Neural cell (in vitro differentiated cells): ENCODE data around the gene CRYBB3.
"Not testable (repeated sequence)": the region's sequence is repeated elsewhere in the genome, so short reads cannot be mapped to it uniquely, and the experiment has no call there.

Source experiments
- CTCF ChIP-seq: fragments of 450-650 bp; IDR thresholded peaks from 2 replicates; pipeline ENCODE4 v1.5.1; 2014; ENCODE audit warnings: antibody characterized with exemption, mild to moderate bottlenecking, moderate library complexity; ENCODE audit not compliant: poor library complexity, severe bottlenecking
- EP300 ChIP-seq: fragments of 450-650 bp; conservative IDR thresholded peaks from 2 replicates; pipeline ENCODE4 v1.6.1; 2014; ENCODE audit warnings: antibody characterized with exemption, mild to moderate bottlenecking, moderate library complexity; ENCODE audit not compliant: poor library complexity, severe bottlenecking
- EZH2 ChIP-seq: fragments of 200-600, 300-800 bp; shearing (Covaris generic), sonication (generic); IDR thresholded peaks from 2 replicates; pipeline ENCODE4 v1.6.1; 2014; ENCODE audit warnings: antibody characterized with exemption, low read length, borderline replicate concordance, mild to moderate bottlenecking; ENCODE audit not compliant: insufficient read depth, poor library complexity, severe bottlenecking
- MXI1 ChIP-seq: fragments of 450-650 bp; conservative IDR thresholded peaks from 2 replicates; pipeline ENCODE4 v1.6.1; 2014; ENCODE audit warnings: antibody characterized with exemption, mild to moderate bottlenecking; ENCODE audit not compliant: poor library complexity, severe bottlenecking
- POLR2AphosphoS5 ChIP-seq: IDR thresholded peaks from 2 replicates; pipeline ENCODE4 v1.6.1; 2012
- REST ChIP-seq: IDR thresholded peaks from 2 replicates; pipeline ENCODE4 v1.6.1; 2012; ENCODE audit warnings: borderline replicate concordance
- SMC3 ChIP-seq: fragments of 450-650 bp; conservative IDR thresholded peaks from 2 replicates; pipeline ENCODE4 v1.6.1; 2014; ENCODE audit warnings: antibody characterized with exemption, mild to moderate bottlenecking, moderate library complexity; ENCODE audit not compliant: poor library complexity
- TAF1 ChIP-seq: IDR thresholded peaks from 2 replicates; pipeline ENCODE4 v1.6.1; 2012; ENCODE audit warnings: low read depth

- not testable (repeated sequence) for TF ChIP-seq CTCF, EP300, POLR2AphosphoS5, EZH2, TAF1, REST, SMC3, MXI1
These were observed 20.6 kb upstream of the CRYBB3 start for GRCh38 chr22:25178869-25179631.
